ENCODE measurements around the gene RAPGEF1.

Gene RAPGEF1

GRCh38 chr9:131625790-131626670, 113.8 kb downstream of the RAPGEF1 start:
- no peak overlapping the region for H3K27ac ChIP-seq (ENCODE audit: low read length)

GRCh38 chr9:131625508-131625787, 114.4 kb downstream of the RAPGEF1 start:
- H3K9ac ChIP-seq (ENCODE audit: low read length) = no peak overlapping the region
- no peak overlapping the region for H3K4me3 ChIP-seq (ENCODE audit: low read length)
- no peaks in the 10 kb centered on the region for H3F3A ChIP-seq (ENCODE audit: insufficient read depth, low read length)
- no peak for DNase-seq
- no peaks in the 10 kb centered on the region for H3K27me3 ChIP-seq (replicated peaks; ENCODE audit: insufficient read depth, low read length)
- no peak overlapping the region for H2AFZ ChIP-seq (ENCODE audit: low read length)
- peaks cover 19% of the 10 kb centered on the region for H3K79me2 ChIP-seq (ENCODE audit: low read length)
- TF ChIP-seq CTCF (IDR thresholded peaks at IDR 0.05; ENCODE audit: low read length) = no peak
- no peak for TF ChIP-seq EZH2 (optimal IDR thresholded peaks at IDR 0.05; ENCODE audit: low read depth, low read length)
- no peak for TF ChIP-seq EZH2phosphoT487 (IDR thresholded peaks at IDR 0.05; ENCODE audit: low read length)
- no peak overlapping the region for H3K27ac ChIP-seq (ENCODE audit: low read length)
- no peaks in the 10 kb centered on the region for H3K4me1 ChIP-seq (ENCODE audit: low read length)
- no peak overlapping the region for H3K4me2 ChIP-seq (ENCODE audit: low read depth, low read length)
- no peaks in the 10 kb centered on the region for H4K20me1 ChIP-seq (ENCODE audit: insufficient read depth, low read length)
- H3K36me3 ChIP-seq (replicated peaks; ENCODE audit: insufficient read depth, low read length) = peaks cover 11% of the 10 kb centered on the region
- H3K9me2 ChIP-seq (replicated peaks; ENCODE audit: insufficient read depth, low read length) = no peaks in the 10 kb centered on the region
- H3K9me3 ChIP-seq (replicated peaks; ENCODE audit: insufficient read depth, low read length) = no peaks in the 10 kb centered on the region

More at GRCh38 chr9:131625790-131626670, 113.8 kb downstream of the RAPGEF1 start:
- no peaks in the 10 kb centered on the region for H3F3A ChIP-seq (ENCODE audit: insufficient read depth, low read length)
- H3K9ac ChIP-seq (ENCODE audit: low read length) = no peak overlapping the region
- no peak overlapping the region for H3K4me2 ChIP-seq (ENCODE audit: low read depth, low read length)
- no peaks in the 10 kb centered on the region for H3K4me1 ChIP-seq (ENCODE audit: low read length)
- TF ChIP-seq EZH2phosphoT487 (IDR thresholded peaks at IDR 0.05; ENCODE audit: low read length) = no peak
- TF ChIP-seq CTCF (IDR thresholded peaks at IDR 0.05; ENCODE audit: low read length) = no peak
- no peak for TF ChIP-seq EZH2 (optimal IDR thresholded peaks at IDR 0.05; ENCODE audit: low read depth, low read length)
- DNase-seq = no peak
- no peaks in the 10 kb centered on the region for H4K20me1 ChIP-seq (ENCODE audit: insufficient read depth, low read length)
- H3K27me3 ChIP-seq (replicated peaks; ENCODE audit: insufficient read depth, low read length) = no peaks in the 10 kb centered on the region
- H3K36me3 ChIP-seq (replicated peaks; ENCODE audit: insufficient read depth, low read length) = peaks cover 8% of the 10 kb centered on the region
- H3K79me2 ChIP-seq (ENCODE audit: low read length) = peaks cover 23% of the 10 kb centered on the region
- H3K4me3 ChIP-seq (ENCODE audit: low read length) = no peak overlapping the region
- H3K9me3 ChIP-seq (replicated peaks; ENCODE audit: insufficient read depth, low read length) = no peaks in the 10 kb centered on the region
- H3K9me2 ChIP-seq (replicated peaks; ENCODE audit: insufficient read depth, low read length) = no peaks in the 10 kb centered on the region
- no peak overlapping the region for H2AFZ ChIP-seq (ENCODE audit: low read length)

GRCh38 chr9:131624636-131625507, 115.0 kb downstream of the RAPGEF1 start:
- H3K27ac ChIP-seq (ENCODE audit: low read length) = no peak overlapping the region
- H3K9me2 ChIP-seq (replicated peaks; ENCODE audit: insufficient read depth, low read length) = no peaks in the 10 kb centered on the region
- H3K4me2 ChIP-seq (ENCODE audit: low read depth, low read length) = no peak overlapping the region
- no peaks in the 10 kb centered on the region for H3K4me1 ChIP-seq (ENCODE audit: low read length)
- H3K4me3 ChIP-seq (ENCODE audit: low read length) = no peak overlapping the region
- TF ChIP-seq CTCF (IDR thresholded peaks at IDR 0.05; ENCODE audit: low read length) = no peak
- TF ChIP-seq EZH2 (optimal IDR thresholded peaks at IDR 0.05; ENCODE audit: low read depth, low read length) = no peak
- TF ChIP-seq EZH2phosphoT487 (IDR thresholded peaks at IDR 0.05; ENCODE audit: low read length) = no peak
- peaks cover 14% of the 10 kb centered on the region for H3K36me3 ChIP-seq (replicated peaks; ENCODE audit: insufficient read depth, low read length)
- no peaks in the 10 kb centered on the region for H4K20me1 ChIP-seq (ENCODE audit: insufficient read depth, low read length)
- no peaks in the 10 kb centered on the region for H3K27me3 ChIP-seq (replicated peaks; ENCODE audit: insufficient read depth, low read length)
- H3F3A ChIP-seq (ENCODE audit: insufficient read depth, low read length) = no peaks in the 10 kb centered on the region
- H3K9me3 ChIP-seq (replicated peaks; ENCODE audit: insufficient read depth, low read length) = no peaks in the 10 kb centered on the region
- no peak overlapping the region for H3K9ac ChIP-seq (ENCODE audit: low read length)
- no peak overlapping the region for H2AFZ ChIP-seq (ENCODE audit: low read length)
- no peak for DNase-seq
- peaks cover 14% of the 10 kb centered on the region for H3K79me2 ChIP-seq (ENCODE audit: low read length)
